ENCODE measurements around the gene WDR90. TPM values are rescaled to one million over a fixed set of nuclear protein-coding genes. Genes with fewer than 3 reads are reported as not detected.

The WDR90 gene
- total and polyA plus RNA-seq, 2 of the 13 experiments (the other 11 are each of a cell fraction or from before 2014, with no cell fraction given), result 14.9 to 28.9 TPM

- TF ChIP-seq ZBTB42 (CRISPR knock-in tag; IDR thresholded peaks at IDR 0.05) (no peak), ZNF609 (CRISPR knock-in tag; IDR thresholded peaks at IDR 0.05; ENCODE audit: borderline replicate concordance) (no peak), TFAP4 (IDR thresholded peaks at IDR 0.05; ENCODE audit: borderline replicate concordance, low read depth) (peak; percentile 31; the same call in 1 of the 2 replicates), HIC2 (CRISPR knock-in tag; IDR thresholded peaks at IDR 0.05; ENCODE audit: low read depth) (no peak; the same call in 1 of the 2 replicates), NFKB2 (CRISPR knock-in tag; IDR thresholded peaks at IDR 0.05; ENCODE audit: borderline replicate concordance) (no peak; the same call in 1 of the 2 replicates), RARA (CRISPR knock-in tag; IDR thresholded peaks at IDR 0.05) (peak; percentile 40; the same call in 1 of the 2 replicates), ZFY (CRISPR knock-in tag; IDR thresholded peaks at IDR 0.05) (peak; percentile 91), PHF8 (CRISPR knock-in tag; IDR thresholded peaks at IDR 0.05) (no peak; the same call in 1 of the 2 replicates), AGO2 (optimal IDR thresholded peaks at IDR 0.05; ENCODE audit: low read depth, low read length) (peak; percentile 39), RAD21 (CRISPR knock-in tag; IDR thresholded peaks at IDR 0.05) (peak; percentile 92), GLMP (CRISPR knock-in tag; IDR thresholded peaks at IDR 0.05; ENCODE audit: borderline replicate concordance) (no peak), POGK (CRISPR knock-in tag; conservative IDR thresholded peaks at IDR 0.05) (peak; percentile 97), ZNF83 (CRISPR knock-in tag; IDR thresholded peaks at IDR 0.05; ENCODE audit: borderline replicate concordance) (no peak), KLF15 (CRISPR knock-in tag; IDR thresholded peaks at IDR 0.05; ENCODE audit: borderline replicate concordance) (no peak), SMAD3 (CRISPR knock-in tag; IDR thresholded peaks at IDR 0.05) (no peak), ZNF766 (CRISPR knock-in tag; IDR thresholded peaks at IDR 0.05; ENCODE audit: borderline replicate concordance) (peak; percentile 73; the same call in 1 of the 2 replicates), SUZ12 (IDR thresholded peaks at IDR 0.05; ENCODE audit: low read depth, low read length) (no peak), ZNF232 (CRISPR knock-in tag; IDR thresholded peaks at IDR 0.05; ENCODE audit: borderline replicate concordance) (peak; percentile 51; the same call in 1 of the 2 replicates)
These were observed 18.8 kb downstream of the WDR90 start, which contains the start of gene RHOT2 (continued) for GRCh38 chr16:667780-668518.
